NB4 (cell line): ENCODE results near the gene WDR12.

Source experiments
- MYC ChIP-seq: IDR thresholded peaks from 2 replicates; pipeline ENCODE4 v1.6.1; 2011; ENCODE audit warnings: low read depth, low read length
- POLR2A ChIP-seq: IDR thresholded peaks from 2 replicates; pipeline ENCODE4 v1.6.1; 2011; ENCODE audit warnings: mild to moderate bottlenecking; ENCODE audit not compliant: insufficient read length; ENCODE audit errors: extremely low read depth
- TF ChIP-seq, protein P1 (sequence below): IDR thresholded peaks from one replicate; pipeline ENCODE4 v1.5.1; 2012; ENCODE audit warnings: low read depth, low read length
- TF ChIP-seq, protein P2 (sequence below): IDR thresholded peaks from 2 replicates; pipeline ENCODE4 v1.6.1; 2011; ENCODE audit warnings: low read depth, low read length

DNA sequence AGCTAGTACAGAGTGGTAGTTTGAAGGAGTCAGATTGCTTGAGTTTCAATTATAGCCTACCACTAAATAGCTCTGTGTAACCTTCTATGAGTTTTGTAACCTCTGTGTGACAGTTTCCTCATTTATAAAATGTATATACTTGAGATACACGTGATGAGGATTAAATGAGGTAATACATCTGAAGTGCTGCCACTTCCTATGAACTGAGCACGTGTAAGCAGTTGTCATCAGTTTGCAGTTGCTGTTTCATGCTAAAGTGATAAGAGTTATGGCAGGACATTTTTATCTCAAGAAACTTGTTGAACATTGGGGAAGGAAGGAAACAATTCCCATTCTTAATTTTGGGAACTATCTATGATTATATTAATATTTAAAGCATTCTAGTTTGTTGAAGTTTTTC is 39.1 kb upstream of the WDR12 start:
- TF ChIP-seq, protein P1, sequence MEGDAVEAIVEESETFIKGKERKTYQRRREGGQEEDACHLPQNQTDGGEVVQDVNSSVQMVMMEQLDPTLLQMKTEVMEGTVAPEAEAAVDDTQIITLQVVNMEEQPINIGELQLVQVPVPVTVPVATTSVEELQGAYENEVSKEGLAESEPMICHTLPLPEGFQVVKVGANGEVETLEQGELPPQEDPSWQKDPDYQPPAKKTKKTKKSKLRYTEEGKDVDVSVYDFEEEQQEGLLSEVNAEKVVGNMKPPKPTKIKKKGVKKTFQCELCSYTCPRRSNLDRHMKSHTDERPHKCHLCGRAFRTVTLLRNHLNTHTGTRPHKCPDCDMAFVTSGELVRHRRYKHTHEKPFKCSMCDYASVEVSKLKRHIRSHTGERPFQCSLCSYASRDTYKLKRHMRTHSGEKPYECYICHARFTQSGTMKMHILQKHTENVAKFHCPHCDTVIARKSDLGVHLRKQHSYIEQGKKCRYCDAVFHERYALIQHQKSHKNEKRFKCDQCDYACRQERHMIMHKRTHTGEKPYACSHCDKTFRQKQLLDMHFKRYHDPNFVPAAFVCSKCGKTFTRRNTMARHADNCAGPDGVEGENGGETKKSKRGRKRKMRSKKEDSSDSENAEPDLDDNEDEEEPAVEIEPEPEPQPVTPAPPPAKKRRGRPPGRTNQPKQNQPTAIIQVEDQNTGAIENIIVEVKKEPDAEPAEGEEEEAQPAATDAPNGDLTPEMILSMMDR: no peak
- TF ChIP-seq POLR2A: no peak
- TF ChIP-seq MYC: peak; percentile 92
- TF ChIP-seq, protein P2, sequence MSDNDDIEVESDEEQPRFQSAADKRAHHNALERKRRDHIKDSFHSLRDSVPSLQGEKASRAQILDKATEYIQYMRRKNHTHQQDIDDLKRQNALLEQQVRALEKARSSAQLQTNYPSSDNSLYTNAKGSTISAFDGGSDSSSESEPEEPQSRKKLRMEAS: peak; percentile 98
